ENCODE data around the gene LAIR1. TPM values are rescaled to one million over a fixed set of nuclear protein-coding genes. Genes with fewer than 3 reads are reported as not detected.

The LAIR1 gene
- total and polyA plus RNA-seq, 2 experiments from 2014 or later, result 0.20 to 2.2 TPM

- H3K4me1 ChIP-seq (ENCODE audit: insufficient read depth), result no peaks in the 10 kb centered on the region
- H3K36me3 ChIP-seq (replicated peaks; ENCODE audit: insufficient read depth, low read depth), result no peaks in the 10 kb centered on the region
- H3K27ac ChIP-seq, result no peak overlapping the region
- no peak for DNase-seq (ENCODE audit: low spot score)
- TF ChIP-seq CTCF (IDR thresholded peaks at IDR 0.05; ENCODE audit: poor library complexity) (no peak), EZH2phosphoT487 (IDR thresholded peaks at IDR 0.05; ENCODE audit: low read depth, severe bottlenecking, unreplicated experiment) (no peak), EZH2 (IDR thresholded peaks at IDR 0.05; ENCODE audit: borderline replicate concordance) (no peak)
- H3K27me3 ChIP-seq, result no peaks in the 10 kb centered on the region
- H2AFZ ChIP-seq, result no peak overlapping the region
- H3K4me2 ChIP-seq, result no peak overlapping the region
- H3K9me2 ChIP-seq (replicated peaks; ENCODE audit: insufficient read depth), result no peaks in the 10 kb centered on the region
- H3K4me3 ChIP-seq, result no peak overlapping the region
- 70% methylated on average over 3 of the region's 3 CpGs for WGBS (ENCODE audit: low lambda C conversion rate, missing lambda C conversion rate)
- H3K79me2 ChIP-seq, result no peaks in the 10 kb centered on the region
- no peaks in the 10 kb centered on the region for H4K20me1 ChIP-seq (ENCODE audit: insufficient read depth, poor library complexity, severe bottlenecking)
- no peaks in the 10 kb centered on the region for H3K9me3 ChIP-seq (ENCODE audit: low read depth)
Measured at GRCh38 chr19:54333586-54334298, 31.0 kb downstream of the LAIR1 start.

- H4K20me1 ChIP-seq (ENCODE audit: insufficient read depth, poor library complexity, severe bottlenecking), result no peaks in the 10 kb centered on the region
- no peak overlapping the region for H3K4me2 ChIP-seq
- no peaks in the 10 kb centered on the region for H3K9me2 ChIP-seq (replicated peaks; ENCODE audit: insufficient read depth)
- no peak for DNase-seq (ENCODE audit: low spot score)
- no peaks in the 10 kb centered on the region for H3K79me2 ChIP-seq
- H2AFZ ChIP-seq, result no peak overlapping the region
- TF ChIP-seq EZH2phosphoT487 (IDR thresholded peaks at IDR 0.05; ENCODE audit: low read depth, severe bottlenecking, unreplicated experiment) (no peak), EZH2 (IDR thresholded peaks at IDR 0.05; ENCODE audit: borderline replicate concordance) (no peak), CTCF (IDR thresholded peaks at IDR 0.05; ENCODE audit: poor library complexity) (no peak)
- no peaks in the 10 kb centered on the region for H3K4me1 ChIP-seq (ENCODE audit: insufficient read depth)
- H3K27me3 ChIP-seq, result no peaks in the 10 kb centered on the region
- no peak overlapping the region for H3K27ac ChIP-seq
- no peaks in the 10 kb centered on the region for H3K36me3 ChIP-seq (replicated peaks; ENCODE audit: insufficient read depth, low read depth)
- WGBS (ENCODE audit: low lambda C conversion rate, missing lambda C conversion rate), result 75% methylated on average over 1 of the region's 7 CpGs
- H3K4me3 ChIP-seq, result no peak overlapping the region
- H3K9me3 ChIP-seq (ENCODE audit: low read depth), result no peaks in the 10 kb centered on the region
Measured at GRCh38 chr19:54332149-54332548, 32.6 kb downstream of the LAIR1 start.

DNA sequence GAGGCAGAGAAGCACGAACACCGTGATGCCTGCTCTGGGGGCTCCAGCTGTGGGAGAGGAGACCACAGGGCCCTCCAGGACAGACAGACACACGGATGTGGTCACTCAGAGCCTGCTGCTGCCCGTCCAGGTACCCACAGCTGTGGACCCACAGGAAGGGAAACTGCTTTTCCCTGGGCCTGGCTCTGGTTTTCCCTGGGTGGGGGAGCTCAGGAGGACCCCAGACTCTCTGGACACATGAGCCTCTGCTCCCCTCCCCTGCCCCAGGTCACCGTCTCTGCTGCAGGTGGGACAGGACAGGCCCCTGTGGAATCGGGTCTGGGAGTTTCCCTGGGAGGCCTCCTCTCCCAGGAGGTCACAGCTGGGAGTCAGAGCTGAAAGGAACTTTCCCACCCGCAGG, 33.1 kb downstream of the LAIR1 start:
- Histone ChIP-seq H3K4me3 (no peak overlapping the region), H3K36me3 (replicated peaks; ENCODE audit: insufficient read depth, low read depth) (no peaks in the 10 kb centered on the region), H3K4me2 (no peak overlapping the region), H3K4me1 (ENCODE audit: insufficient read depth) (no peaks in the 10 kb centered on the region), H3K27me3 (no peaks in the 10 kb centered on the region), H3K79me2 (no peaks in the 10 kb centered on the region), H3K9me3 (ENCODE audit: low read depth) (no peaks in the 10 kb centered on the region), H3K9me2 (replicated peaks; ENCODE audit: insufficient read depth) (no peaks in the 10 kb centered on the region), H3K27ac (no peak overlapping the region), H2AFZ (no peak overlapping the region), H4K20me1 (ENCODE audit: insufficient read depth, poor library complexity, severe bottlenecking) (no peaks in the 10 kb centered on the region)
- TF ChIP-seq CTCF (IDR thresholded peaks at IDR 0.05; ENCODE audit: poor library complexity), result no peak
- no peak for TF ChIP-seq EZH2phosphoT487 (IDR thresholded peaks at IDR 0.05; ENCODE audit: low read depth, severe bottlenecking, unreplicated experiment)
- TF ChIP-seq EZH2 (IDR thresholded peaks at IDR 0.05; ENCODE audit: borderline replicate concordance), result no peak
- WGBS (ENCODE audit: low lambda C conversion rate, missing lambda C conversion rate), result 91% methylated on average over 6 of the region's 7 CpGs
- no peak for DNase-seq (ENCODE audit: low spot score)

Measured in hepatocyte (in vitro differentiated cells).